Neural cell (in vitro differentiated cells): ENCODE results near the gene ZNF292. TPM values are rescaled to one million over a fixed set of nuclear protein-coding genes. Genes with fewer than 3 reads are reported as not detected.

Experiments
- H2AFZ ChIP-seq: fragments of 200-600, 300-800 bp; sonication (generic), shearing (Covaris generic); 2 replicates; pipeline ENCODE4 v1.6.0; 2014; ENCODE audit warnings: low read depth, mild to moderate bottlenecking, antibody characterized with exemption, low read length, moderate library complexity
- H3F3A ChIP-seq: fragments of 200-600 bp; shearing (Covaris generic); 2 replicates; pipeline ENCODE4 v1.6.1; 2016; ENCODE audit warnings: mild to moderate bottlenecking, moderate library complexity, mixed read lengths, antibody characterized with exemption, low read length; ENCODE audit not compliant: insufficient read depth, poor library complexity, severe bottlenecking
- H3K27ac ChIP-seq: fragments of 200-600, 300-800 bp; sonication (generic), shearing (Covaris generic); 2 replicates; pipeline ENCODE4 v1.5.1; 2014; ENCODE audit warnings: mild to moderate bottlenecking, low read length, moderate library complexity
- H3K27me3 ChIP-seq: fragments of 300-800, 200-600 bp; sonication (generic), shearing (Covaris generic); 2 replicates; pipeline ENCODE4 v1.6.0; 2014; ENCODE audit warnings: mild to moderate bottlenecking, low read depth, low read length, moderate library complexity; ENCODE audit not compliant: insufficient read depth
- H3K36me3 ChIP-seq: fragments of 300-800, 200-600 bp; sonication (generic), shearing (Covaris generic); 2 replicates; pipeline ENCODE4 v1.5.1; 2014; ENCODE audit warnings: mild to moderate bottlenecking, antibody characterized with exemption, low read length, moderate library complexity; ENCODE audit not compliant: insufficient read depth
- H3K4me2 ChIP-seq: fragments of 300-800, 200-600 bp; sonication (generic), shearing (Covaris generic); 2 replicates; pipeline ENCODE4 v1.6.0; 2014; ENCODE audit warnings: mild to moderate bottlenecking, low read length
- H3K4me3 ChIP-seq: fragments of 300-800, 200-600 bp; sonication (generic), shearing (Covaris generic); 2 replicates; pipeline ENCODE4 v1.5.1; 2014; ENCODE audit warnings: mild to moderate bottlenecking, low read length, moderate library complexity
- H3K79me2 ChIP-seq: fragments of 200-600 bp; shearing (Covaris generic); replicated peaks from 2 replicates; pipeline ENCODE4 v1.6.0; 2014; ENCODE audit warnings: mild to moderate bottlenecking, low read length, moderate library complexity; ENCODE audit not compliant: insufficient read depth
- H3K9ac ChIP-seq: fragments of 300-800, 200-600 bp; sonication (generic), shearing (Covaris generic); 2 replicates; pipeline ENCODE4 v1.6.1; 2016; ENCODE audit warnings: mild to moderate bottlenecking, low read length, mixed read lengths
- H3K9me2 ChIP-seq: fragments of 200-600 bp; shearing (Covaris generic); 2 replicates; pipeline ENCODE4 v1.6.1; 2016; ENCODE audit warnings: mild to moderate bottlenecking, low read length, mixed read lengths; ENCODE audit not compliant: insufficient read depth
- H3K9me3 ChIP-seq: fragments of 200-600, 300-800 bp; sonication (generic), shearing (Covaris generic); 2 replicates; pipeline ENCODE4 v1.6.1; 2016; ENCODE audit warnings: mild to moderate bottlenecking, mixed run types, low read length, moderate library complexity, mixed read lengths
- H4K20me1 ChIP-seq: fragments of 200-600 bp; shearing (Covaris generic); 2 replicates; pipeline ENCODE4 v1.6.1; 2016; ENCODE audit warnings: mild to moderate bottlenecking, mixed run types; ENCODE audit not compliant: insufficient read depth
- CTCF ChIP-seq: fragments of 450-650 bp; IDR thresholded peaks from 2 replicates; pipeline ENCODE4 v1.5.1; 2014; ENCODE audit warnings: antibody characterized with exemption, mild to moderate bottlenecking, moderate library complexity; ENCODE audit not compliant: poor library complexity, severe bottlenecking
- EP300 ChIP-seq: fragments of 450-650 bp; conservative IDR thresholded peaks from 2 replicates; pipeline ENCODE4 v1.6.1; 2014; ENCODE audit warnings: antibody characterized with exemption, mild to moderate bottlenecking, moderate library complexity; ENCODE audit not compliant: poor library complexity, severe bottlenecking
- EZH2 ChIP-seq: fragments of 200-600, 300-800 bp; shearing (Covaris generic), sonication (generic); IDR thresholded peaks from 2 replicates; pipeline ENCODE4 v1.6.1; 2014; ENCODE audit warnings: antibody characterized with exemption, low read length, borderline replicate concordance, mild to moderate bottlenecking; ENCODE audit not compliant: insufficient read depth, poor library complexity, severe bottlenecking
- MXI1 ChIP-seq: fragments of 450-650 bp; conservative IDR thresholded peaks from 2 replicates; pipeline ENCODE4 v1.6.1; 2014; ENCODE audit warnings: antibody characterized with exemption, mild to moderate bottlenecking; ENCODE audit not compliant: poor library complexity, severe bottlenecking
- POLR2AphosphoS5 ChIP-seq: IDR thresholded peaks from 2 replicates; pipeline ENCODE4 v1.6.1; 2012
- RAD21 ChIP-seq: fragments of 450-650 bp; conservative IDR thresholded peaks from 2 replicates; pipeline ENCODE4 v1.6.1; 2014; ENCODE audit warnings: antibody characterized with exemption, mild to moderate bottlenecking, moderate library complexity
- REST ChIP-seq: IDR thresholded peaks from 2 replicates; pipeline ENCODE4 v1.6.1; 2012; ENCODE audit warnings: borderline replicate concordance
- SMC3 ChIP-seq: fragments of 450-650 bp; conservative IDR thresholded peaks from 2 replicates; pipeline ENCODE4 v1.6.1; 2014; ENCODE audit warnings: antibody characterized with exemption, mild to moderate bottlenecking, moderate library complexity; ENCODE audit not compliant: poor library complexity
- TAF1 ChIP-seq: IDR thresholded peaks from 2 replicates; pipeline ENCODE4 v1.6.1; 2012; ENCODE audit warnings: low read depth
- polyA plus RNA-seq: library from polyadenylated mRNA; depleted of rRNA; stranded (reverse); fragments of >200 nt; gene quantifications from 2 replicates; pipeline ENCODE4 v1.2.3, GENCODE V29; 2014

The ZNF292 gene
- polyA plus RNA-seq, 1 donor from 2014 or later, result 29.8 TPM

GRCh38 chr6:87250019-87250418 is 94.7 kb downstream of the ZNF292 start:
- TF ChIP-seq EP300 (no peak), CTCF (no peak), SMC3 (no peak), EZH2 (no peak), MXI1 (no peak), RAD21 (no peak), POLR2AphosphoS5 (no peak)

GRCh38 chr6:87251225-87251624 is 95.9 kb downstream of the ZNF292 start:
- no peaks in the 10 kb centered on the region for H3K27me3 ChIP-seq
- H3K79me2 ChIP-seq, result no peaks in the 10 kb centered on the region
- no peaks in the 10 kb centered on the region for H3K9me2 ChIP-seq
- no peak overlapping the region for H3K4me2 ChIP-seq
- no peak overlapping the region for H3K4me3 ChIP-seq
- H3F3A ChIP-seq, result no peaks in the 10 kb centered on the region
- H3K9ac ChIP-seq, result no peak overlapping the region
- H3K9me3 ChIP-seq, result no peaks in the 10 kb centered on the region
- TF ChIP-seq EZH2 (no peak), MXI1 (no peak), POLR2AphosphoS5 (no peak), RAD21 (no peak), CTCF (no peak), SMC3 (no peak), EP300 (no peak), REST (no peak), TAF1 (no peak)
- H4K20me1 ChIP-seq, result no peaks in the 10 kb centered on the region
- H2AFZ ChIP-seq, result no peak overlapping the region
- H3K27ac ChIP-seq, result no peak overlapping the region
- peaks cover 20% of the 10 kb centered on the region for H3K36me3 ChIP-seq

More at GRCh38 chr6:87250019-87250418, 94.7 kb downstream of the ZNF292 start:
- H4K20me1 ChIP-seq, result no peaks in the 10 kb centered on the region
- H3K4me3 ChIP-seq, result no peak overlapping the region
- peaks cover 14% of the 10 kb centered on the region for H3K36me3 ChIP-seq
- H3K4me2 ChIP-seq, result no peak overlapping the region
- H3F3A ChIP-seq, result no peaks in the 10 kb centered on the region
- H3K9me3 ChIP-seq, result no peaks in the 10 kb centered on the region
- no peak overlapping the region for H2AFZ ChIP-seq
- H3K9me2 ChIP-seq, result no peaks in the 10 kb centered on the region
- no peak overlapping the region for H3K9ac ChIP-seq
- no peaks in the 10 kb centered on the region for H3K27me3 ChIP-seq
- no peaks in the 10 kb centered on the region for H3K79me2 ChIP-seq
- no peak overlapping the region for H3K27ac ChIP-seq
